Measurements from ENCODE around the gene NCEH1.

Gene NCEH1

DNA sequence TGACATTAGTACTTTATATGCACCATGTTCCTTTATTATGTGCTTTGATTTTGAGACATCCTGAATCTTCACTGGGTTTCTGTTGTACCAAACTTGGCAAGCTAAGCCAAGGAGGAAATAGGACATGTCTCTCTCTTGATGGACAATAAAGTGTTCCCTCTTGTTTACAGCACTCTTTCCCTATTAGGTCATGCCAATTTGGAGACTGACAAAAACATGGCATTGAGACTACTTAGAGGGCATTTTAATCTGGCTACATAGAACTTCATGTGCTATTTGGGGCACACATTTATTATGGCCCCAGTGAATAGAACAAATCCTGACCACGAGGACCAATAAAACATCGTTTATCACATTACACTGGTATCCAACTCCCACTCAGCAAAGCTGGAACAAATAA is 102.3 kb downstream of the NCEH1 start:
- TF ChIP-seq ZFP30 (CRISPR knock-in tag; IDR thresholded peaks at IDR 0.05) (no peak), SNAI2 (CRISPR knock-in tag; IDR thresholded peaks at IDR 0.05) (no peak), ZNF70 (CRISPR knock-in tag; IDR thresholded peaks at IDR 0.05) (no peak), ARNTL (CRISPR knock-in tag; IDR thresholded peaks at IDR 0.05; ENCODE audit: borderline replicate concordance, low read depth) (no peak), ZFP3 (CRISPR knock-in tag; IDR thresholded peaks at IDR 0.05) (no peak), ZNF565 (CRISPR knock-in tag; conservative IDR thresholded peaks at IDR 0.05; ENCODE audit: low read depth) (no peak), RARB (CRISPR knock-in tag; IDR thresholded peaks at IDR 0.05) (no peak), TCF4 (CRISPR knock-in tag; IDR thresholded peaks at IDR 0.05; ENCODE audit: borderline replicate concordance) (no peak), ZC3H10 (CRISPR knock-in tag; IDR thresholded peaks at IDR 0.05) (no peak), PPARA (CRISPR knock-in tag; IDR thresholded peaks at IDR 0.05; ENCODE audit: borderline replicate concordance) (no peak), TOX (CRISPR knock-in tag; IDR thresholded peaks at IDR 0.05; ENCODE audit: borderline replicate concordance) (no peak), ISL1 (CRISPR knock-in tag; IDR thresholded peaks at IDR 0.05) (no peak)
- TF ChIP-seq, protein P1, sequence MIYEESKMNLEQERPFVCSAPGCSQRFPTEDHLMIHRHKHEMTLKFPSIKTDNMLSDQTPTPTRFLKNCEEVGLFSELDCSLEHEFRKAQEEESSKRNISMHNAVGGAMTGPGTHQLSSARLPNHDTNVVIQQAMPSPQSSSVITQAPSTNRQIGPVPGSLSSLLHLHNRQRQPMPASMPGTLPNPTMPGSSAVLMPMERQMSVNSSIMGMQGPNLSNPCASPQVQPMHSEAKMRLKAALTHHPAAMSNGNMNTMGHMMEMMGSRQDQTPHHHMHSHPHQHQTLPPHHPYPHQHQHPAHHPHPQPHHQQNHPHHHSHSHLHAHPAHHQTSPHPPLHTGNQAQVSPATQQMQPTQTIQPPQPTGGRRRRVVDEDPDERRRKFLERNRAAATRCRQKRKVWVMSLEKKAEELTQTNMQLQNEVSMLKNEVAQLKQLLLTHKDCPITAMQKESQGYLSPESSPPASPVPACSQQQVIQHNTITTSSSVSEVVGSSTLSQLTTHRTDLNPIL (CRISPR knock-in tag; IDR thresholded peaks at IDR 0.05; ENCODE audit: low read depth): no peak
- TF ChIP-seq, protein P2, sequence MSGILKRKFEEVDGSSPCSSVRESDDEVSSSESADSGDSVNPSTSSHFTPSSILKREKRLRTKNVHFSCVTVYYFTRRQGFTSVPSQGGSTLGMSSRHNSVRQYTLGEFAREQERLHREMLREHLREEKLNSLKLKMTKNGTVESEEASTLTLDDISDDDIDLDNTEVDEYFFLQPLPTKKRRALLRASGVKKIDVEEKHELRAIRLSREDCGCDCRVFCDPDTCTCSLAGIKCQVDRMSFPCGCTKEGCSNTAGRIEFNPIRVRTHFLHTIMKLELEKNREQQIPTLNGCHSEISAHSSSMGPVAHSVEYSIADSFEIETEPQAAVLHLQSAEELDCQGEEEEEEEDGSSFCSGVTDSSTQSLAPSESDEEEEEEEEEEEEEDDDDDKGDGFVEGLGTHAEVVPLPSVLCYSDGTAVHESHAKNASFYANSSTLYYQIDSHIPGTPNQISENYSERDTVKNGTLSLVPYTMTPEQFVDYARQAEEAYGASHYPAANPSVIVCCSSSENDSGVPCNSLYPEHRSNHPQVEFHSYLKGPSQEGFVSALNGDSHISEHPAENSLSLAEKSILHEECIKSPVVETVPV (CRISPR knock-in tag; IDR thresholded peaks at IDR 0.05): no peak
- TF ChIP-seq, protein P3, sequence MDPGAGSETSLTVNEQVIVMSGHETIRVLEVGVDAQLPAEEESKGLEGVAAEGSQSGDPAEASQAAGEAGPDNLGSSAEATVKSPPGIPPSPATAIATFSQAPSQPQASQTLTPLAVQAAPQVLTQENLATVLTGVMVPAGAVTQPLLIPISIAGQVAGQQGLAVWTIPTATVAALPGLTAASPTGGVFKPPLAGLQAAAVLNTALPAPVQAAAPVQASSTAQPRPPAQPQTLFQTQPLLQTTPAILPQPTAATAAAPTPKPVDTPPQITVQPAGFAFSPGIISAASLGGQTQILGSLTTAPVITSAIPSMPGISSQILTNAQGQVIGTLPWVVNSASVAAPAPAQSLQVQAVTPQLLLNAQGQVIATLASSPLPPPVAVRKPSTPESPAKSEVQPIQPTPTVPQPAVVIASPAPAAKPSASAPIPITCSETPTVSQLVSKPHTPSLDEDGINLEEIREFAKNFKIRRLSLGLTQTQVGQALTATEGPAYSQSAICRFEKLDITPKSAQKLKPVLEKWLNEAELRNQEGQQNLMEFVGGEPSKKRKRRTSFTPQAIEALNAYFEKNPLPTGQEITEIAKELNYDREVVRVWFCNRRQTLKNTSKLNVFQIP (CRISPR knock-in tag; IDR thresholded peaks at IDR 0.05; ENCODE audit: borderline replicate concordance, low read depth): no peak

DNA sequence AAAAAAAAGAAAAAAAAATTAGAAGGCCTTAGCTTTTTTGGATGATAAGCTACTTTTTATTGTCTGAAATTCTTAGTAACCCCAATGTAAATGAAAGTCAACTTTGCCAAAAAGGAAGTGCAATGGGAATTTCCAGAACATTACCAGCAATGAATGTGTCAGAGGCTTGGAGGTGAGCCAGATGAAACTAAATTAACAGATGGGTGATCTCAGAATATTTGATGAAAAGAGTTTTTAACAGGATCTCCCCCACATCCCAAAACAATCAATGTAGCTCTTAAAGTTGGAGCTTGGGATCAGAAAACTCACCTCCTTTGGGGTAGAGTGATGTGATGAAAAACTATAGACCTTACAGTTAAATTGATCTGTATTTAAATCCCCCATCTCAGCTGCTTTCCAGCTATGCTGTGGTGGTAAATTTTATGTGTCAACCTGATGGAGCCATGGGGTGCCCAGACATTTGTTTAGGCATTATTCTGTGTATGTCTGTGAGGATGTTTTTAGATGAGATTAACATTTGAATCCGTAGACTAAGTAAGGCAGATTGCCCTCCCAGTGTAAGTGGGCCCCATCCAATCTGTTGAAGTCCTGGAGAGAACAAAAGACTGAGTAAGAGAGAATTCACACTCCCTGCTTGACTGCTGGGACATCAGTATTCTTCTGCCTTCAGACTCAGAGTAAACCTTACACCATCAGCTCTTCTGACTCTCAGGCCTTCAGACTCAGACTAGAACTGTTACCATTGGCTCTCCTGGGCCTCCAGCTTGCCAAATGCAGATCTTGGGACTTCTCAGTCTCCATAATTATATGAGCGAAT is 103.4 kb downstream of the NCEH1 start:
- TF ChIP-seq ARNTL (CRISPR knock-in tag; IDR thresholded peaks at IDR 0.05; ENCODE audit: borderline replicate concordance, low read depth) (no peak), ZFP3 (CRISPR knock-in tag; IDR thresholded peaks at IDR 0.05) (no peak)
- ATAC-seq: peak; percentile 55

More for the DNA sequence above, 102.3 kb downstream of the NCEH1 start:
- ATAC-seq: no peak

DNA sequence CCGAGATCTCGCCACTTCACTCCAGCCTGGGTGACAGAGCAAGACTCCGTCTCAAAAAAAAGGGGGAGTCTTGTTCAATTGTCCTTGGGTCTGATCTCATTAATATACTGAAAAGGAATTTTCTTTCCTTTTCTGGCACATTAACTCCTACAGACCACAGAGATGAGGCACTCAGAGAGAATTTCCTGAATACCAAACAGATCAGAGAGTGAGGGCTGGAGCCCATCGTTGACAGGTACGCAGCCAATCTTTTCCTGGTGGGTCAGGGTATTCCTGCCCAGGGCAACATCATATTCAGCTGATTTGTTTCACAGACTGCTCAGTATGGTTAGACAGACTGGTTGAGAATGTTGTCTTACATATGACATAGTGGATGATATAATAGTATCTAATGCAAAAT is 104.8 kb downstream of the NCEH1 start:
- TF ChIP-seq, protein P3 (CRISPR knock-in tag; IDR thresholded peaks at IDR 0.05; ENCODE audit: borderline replicate concordance, low read depth): no peak
- TF ChIP-seq ZNF565 (CRISPR knock-in tag; conservative IDR thresholded peaks at IDR 0.05; ENCODE audit: low read depth) (no peak), ZNF70 (CRISPR knock-in tag; IDR thresholded peaks at IDR 0.05) (no peak), TCF4 (CRISPR knock-in tag; IDR thresholded peaks at IDR 0.05; ENCODE audit: borderline replicate concordance) (no peak), PPARA (CRISPR knock-in tag; IDR thresholded peaks at IDR 0.05; ENCODE audit: borderline replicate concordance) (no peak), ISL1 (CRISPR knock-in tag; IDR thresholded peaks at IDR 0.05) (no peak), ZFP3 (CRISPR knock-in tag; IDR thresholded peaks at IDR 0.05) (no peak), ZNF8 (CRISPR knock-in tag; IDR thresholded peaks at IDR 0.05) (no peak), OSR1 (CRISPR knock-in tag; IDR thresholded peaks at IDR 0.05) (no peak), ZC3H10 (CRISPR knock-in tag; IDR thresholded peaks at IDR 0.05) (no peak), SNAI2 (CRISPR knock-in tag; IDR thresholded peaks at IDR 0.05) (no peak), RARB (CRISPR knock-in tag; IDR thresholded peaks at IDR 0.05) (no peak)
- TF ChIP-seq, protein P4, sequence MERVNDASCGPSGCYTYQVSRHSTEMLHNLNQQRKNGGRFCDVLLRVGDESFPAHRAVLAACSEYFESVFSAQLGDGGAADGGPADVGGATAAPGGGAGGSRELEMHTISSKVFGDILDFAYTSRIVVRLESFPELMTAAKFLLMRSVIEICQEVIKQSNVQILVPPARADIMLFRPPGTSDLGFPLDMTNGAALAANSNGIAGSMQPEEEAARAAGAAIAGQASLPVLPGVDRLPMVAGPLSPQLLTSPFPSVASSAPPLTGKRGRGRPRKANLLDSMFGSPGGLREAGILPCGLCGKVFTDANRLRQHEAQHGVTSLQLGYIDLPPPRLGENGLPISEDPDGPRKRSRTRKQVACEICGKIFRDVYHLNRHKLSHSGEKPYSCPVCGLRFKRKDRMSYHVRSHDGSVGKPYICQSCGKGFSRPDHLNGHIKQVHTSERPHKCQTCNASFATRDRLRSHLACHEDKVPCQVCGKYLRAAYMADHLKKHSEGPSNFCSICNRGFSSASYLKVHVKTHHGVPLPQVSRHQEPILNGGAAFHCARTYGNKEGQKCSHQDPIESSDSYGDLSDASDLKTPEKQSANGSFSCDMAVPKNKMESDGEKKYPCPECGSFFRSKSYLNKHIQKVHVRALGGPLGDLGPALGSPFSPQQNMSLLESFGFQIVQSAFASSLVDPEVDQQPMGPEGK (CRISPR knock-in tag; IDR thresholded peaks at IDR 0.05; ENCODE audit: borderline replicate concordance): no peak
- TF ChIP-seq, protein P5, sequence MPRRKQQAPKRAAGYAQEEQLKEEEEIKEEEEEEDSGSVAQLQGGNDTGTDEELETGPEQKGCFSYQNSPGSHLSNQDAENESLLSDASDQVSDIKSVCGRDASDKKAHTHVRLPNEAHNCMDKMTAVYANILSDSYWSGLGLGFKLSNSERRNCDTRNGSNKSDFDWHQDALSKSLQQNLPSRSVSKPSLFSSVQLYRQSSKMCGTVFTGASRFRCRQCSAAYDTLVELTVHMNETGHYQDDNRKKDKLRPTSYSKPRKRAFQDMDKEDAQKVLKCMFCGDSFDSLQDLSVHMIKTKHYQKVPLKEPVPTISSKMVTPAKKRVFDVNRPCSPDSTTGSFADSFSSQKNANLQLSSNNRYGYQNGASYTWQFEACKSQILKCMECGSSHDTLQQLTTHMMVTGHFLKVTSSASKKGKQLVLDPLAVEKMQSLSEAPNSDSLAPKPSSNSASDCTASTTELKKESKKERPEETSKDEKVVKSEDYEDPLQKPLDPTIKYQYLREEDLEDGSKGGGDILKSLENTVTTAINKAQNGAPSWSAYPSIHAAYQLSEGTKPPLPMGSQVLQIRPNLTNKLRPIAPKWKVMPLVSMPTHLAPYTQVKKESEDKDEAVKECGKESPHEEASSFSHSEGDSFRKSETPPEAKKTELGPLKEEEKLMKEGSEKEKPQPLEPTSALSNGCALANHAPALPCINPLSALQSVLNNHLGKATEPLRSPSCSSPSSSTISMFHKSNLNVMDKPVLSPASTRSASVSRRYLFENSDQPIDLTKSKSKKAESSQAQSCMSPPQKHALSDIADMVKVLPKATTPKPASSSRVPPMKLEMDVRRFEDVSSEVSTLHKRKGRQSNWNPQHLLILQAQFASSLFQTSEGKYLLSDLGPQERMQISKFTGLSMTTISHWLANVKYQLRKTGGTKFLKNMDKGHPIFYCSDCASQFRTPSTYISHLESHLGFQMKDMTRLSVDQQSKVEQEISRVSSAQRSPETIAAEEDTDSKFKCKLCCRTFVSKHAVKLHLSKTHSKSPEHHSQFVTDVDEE (CRISPR knock-in tag; IDR thresholded peaks at IDR 0.05): no peak
- ATAC-seq: peak; percentile 84

Measured in SK-N-SH treated with all-trans-retinoic acid at 6 μM for 48 hours (cell line).